BJ (cell line): Measurements from ENCODE around the gene CKLF. TPM values are rescaled to one million over a fixed set of nuclear protein-coding genes. Genes with fewer than 3 reads are reported as not detected.

Experiments
- CTCF ChIA-PET: fragments of 350-600 bp; formaldehyde crosslinking; extraction: SDS; loops from one replicate; lab custom pipeline; 2021; ENCODE audit warnings: antibody characterized with exemption, inconsistent platforms; lab: Yijun Ruan, JAX
- POLR2A ChIA-PET: fragments of 300-600 bp; sonication (Branson Sonifier 250); formaldehyde crosslinking; extraction: SDS; loops from one replicate; lab custom pipeline; 2021; ENCODE audit warnings: antibody characterized with exemption; lab: Charles Lee
- DNase-seq: peaks from one replicate; pipeline ENCODE4 v3.0.0-alpha.2; 2011; ENCODE audit warnings: low read depth
- H3K27me3 ChIP-seq: 2 replicates; pipeline ENCODE4 v1.6.0; 2011; ENCODE audit warnings: low read length; ENCODE audit not compliant: control insufficient read depth, insufficient read depth
- H3K36me3 ChIP-seq: 2 replicates; pipeline ENCODE4 v1.5.1; 2011; ENCODE audit warnings: low read length; ENCODE audit not compliant: control insufficient read depth, insufficient read depth
- H3K4me3 ChIP-seq: 2 replicates; pipeline ENCODE4 v1.5.1; 2011; ENCODE audit warnings: low read depth, mild to moderate bottlenecking, control low read depth, low read length
- polyA plus RNA-seq: library from polyadenylated mRNA; depleted of rRNA; stranded (reverse); fragments of >200 nt; gene quantifications from 2 replicates; pipeline ENCODE4 v1.2.3, GENCODE V29; 2011
- TF ChIP-seq, protein P1 (sequence below): IDR thresholded peaks from 2 replicates; pipeline ENCODE4 v1.5.1; 2011; ENCODE audit warnings: low read depth, mild to moderate bottlenecking, control low read depth, inconsistent platforms, low read length, moderate library complexity; ENCODE audit not compliant: insufficient read depth

CKLF gene
- polyA plus RNA-seq, 1 experiment, result 60.8 TPM

DNA sequence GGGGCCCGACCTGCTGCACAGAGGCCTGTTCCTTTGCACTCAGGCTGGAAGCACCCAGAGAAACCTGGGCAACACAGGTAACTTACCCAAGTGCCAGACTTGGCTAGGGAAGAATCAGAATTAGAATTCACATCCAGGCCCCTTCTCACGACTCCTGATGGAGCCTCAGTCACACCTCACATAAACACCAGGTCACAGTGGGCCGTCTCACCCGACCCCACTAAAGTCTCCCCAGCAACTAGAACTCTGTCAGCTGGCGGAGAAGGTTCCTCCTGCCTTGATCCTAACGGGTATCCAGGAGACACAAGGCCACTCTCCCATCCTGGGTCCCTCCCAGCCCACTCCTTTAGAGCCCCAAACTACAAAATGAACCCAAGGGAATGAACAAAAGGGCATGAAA lies 8.8 kb upstream of the CKLF start:
- ChIA-PET CTCF (interaction anchor here (1.0 to 1.1 kb wide), 2 partner anchors 60 to 185 kb away, joined by 3 read pairs; no protein-coding TSS in a partner anchor), POLR2A (no interaction called here)
- Histone ChIP-seq H3K27me3 (no peaks in the 10 kb centered on the region), H3K36me3 (peaks cover 4% of the 10 kb centered on the region), H3K4me3 (no peak overlapping the region)
- TF ChIP-seq, protein P1, sequence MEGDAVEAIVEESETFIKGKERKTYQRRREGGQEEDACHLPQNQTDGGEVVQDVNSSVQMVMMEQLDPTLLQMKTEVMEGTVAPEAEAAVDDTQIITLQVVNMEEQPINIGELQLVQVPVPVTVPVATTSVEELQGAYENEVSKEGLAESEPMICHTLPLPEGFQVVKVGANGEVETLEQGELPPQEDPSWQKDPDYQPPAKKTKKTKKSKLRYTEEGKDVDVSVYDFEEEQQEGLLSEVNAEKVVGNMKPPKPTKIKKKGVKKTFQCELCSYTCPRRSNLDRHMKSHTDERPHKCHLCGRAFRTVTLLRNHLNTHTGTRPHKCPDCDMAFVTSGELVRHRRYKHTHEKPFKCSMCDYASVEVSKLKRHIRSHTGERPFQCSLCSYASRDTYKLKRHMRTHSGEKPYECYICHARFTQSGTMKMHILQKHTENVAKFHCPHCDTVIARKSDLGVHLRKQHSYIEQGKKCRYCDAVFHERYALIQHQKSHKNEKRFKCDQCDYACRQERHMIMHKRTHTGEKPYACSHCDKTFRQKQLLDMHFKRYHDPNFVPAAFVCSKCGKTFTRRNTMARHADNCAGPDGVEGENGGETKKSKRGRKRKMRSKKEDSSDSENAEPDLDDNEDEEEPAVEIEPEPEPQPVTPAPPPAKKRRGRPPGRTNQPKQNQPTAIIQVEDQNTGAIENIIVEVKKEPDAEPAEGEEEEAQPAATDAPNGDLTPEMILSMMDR, result no peak
- DNase-seq, result no peak

DNA sequence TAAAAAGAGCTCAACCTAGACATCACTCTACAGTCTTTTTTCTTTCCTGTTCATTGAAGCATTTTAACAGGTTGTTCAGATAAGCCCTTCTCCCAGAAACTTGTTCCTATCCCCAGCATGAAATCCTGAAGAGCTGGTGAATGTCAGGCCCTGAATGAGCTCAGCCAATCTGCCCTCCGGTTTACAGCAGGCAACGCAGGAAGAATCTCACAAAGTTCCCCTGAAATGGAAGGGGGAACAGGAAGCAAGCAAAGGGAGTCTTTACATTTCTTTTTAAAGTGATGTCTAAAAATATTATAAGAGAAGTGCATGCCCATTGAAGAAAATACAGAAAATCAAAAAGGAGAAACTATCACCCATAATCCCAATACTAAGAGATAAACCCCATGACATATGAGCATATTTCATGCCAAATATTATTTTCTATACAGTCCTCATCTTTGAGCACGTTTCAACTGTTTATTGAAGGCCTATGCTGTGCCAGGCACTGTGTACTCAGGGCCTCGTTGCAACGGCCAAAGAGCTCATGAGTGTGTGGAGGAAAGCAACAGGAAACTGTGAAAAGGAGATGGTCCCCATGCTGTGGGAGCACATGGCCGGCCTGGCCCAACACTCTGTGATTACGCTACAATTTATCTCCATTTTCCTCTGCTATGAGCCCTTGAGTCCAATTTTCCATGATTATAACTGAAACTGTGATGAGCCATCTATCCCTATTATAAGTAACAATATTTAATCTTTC lies 8.2 kb upstream of the CKLF start:
- no peak for DNase-seq
- no peak overlapping the region for H3K4me3 ChIP-seq
- CTCF ChIA-PET, result interaction anchor here (1.0 kb wide), 1 partner anchor 184 kb away, joined by 3 read pairs; no protein-coding TSS in a partner anchor
- TF ChIP-seq, protein P1, result no peak
- POLR2A ChIA-PET, result no interaction called here
- peaks cover 4% of the 10 kb centered on the region for H3K36me3 ChIP-seq
- H3K27me3 ChIP-seq, result no peaks in the 10 kb centered on the region

DNA sequence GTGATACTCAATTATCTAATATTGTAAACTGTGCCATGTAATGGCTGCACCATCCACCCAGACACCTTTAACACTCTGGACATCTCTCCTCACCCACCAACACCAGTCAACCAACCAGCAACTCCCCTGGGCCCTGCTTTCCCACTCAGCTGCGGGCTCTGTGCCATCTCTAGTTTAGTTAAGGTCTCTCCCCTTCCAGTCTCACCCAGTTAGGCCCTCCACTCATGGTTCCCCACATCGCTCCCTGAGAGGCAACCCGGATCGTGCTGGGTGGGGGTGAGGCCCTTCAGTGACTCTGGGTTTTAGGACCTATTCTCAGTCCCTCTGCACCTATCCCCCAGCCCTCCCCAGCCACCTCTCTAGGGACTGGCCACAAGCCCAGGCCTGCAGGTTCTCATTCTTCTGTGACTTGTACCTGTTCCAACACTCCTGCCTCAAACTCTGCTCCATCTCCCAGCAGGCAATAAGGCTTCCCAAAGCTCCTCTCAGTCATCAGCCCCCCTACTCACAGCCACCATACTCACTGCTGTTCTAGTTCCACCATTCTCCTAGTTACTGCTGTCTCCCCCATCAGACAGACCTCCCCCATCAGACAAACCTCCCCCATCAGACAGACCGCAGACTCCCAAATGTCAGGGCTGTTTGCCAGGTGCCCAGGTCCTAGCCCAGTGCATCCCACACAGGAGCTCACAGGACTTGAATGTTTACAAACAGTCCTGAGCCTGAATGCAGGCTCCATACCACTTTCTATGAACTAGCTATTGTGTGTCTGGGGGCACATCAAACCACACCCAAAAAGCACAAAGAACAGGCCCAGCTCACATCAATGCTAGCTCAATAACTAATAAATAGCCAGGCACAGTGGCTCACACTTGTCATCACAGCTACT lies 5.0 kb upstream of the CKLF start:
- H3K36me3 ChIP-seq, result peaks cover 2% of the 10 kb centered on the region
- H3K4me3 ChIP-seq, result no peak overlapping the region
- ChIA-PET POLR2A (no interaction called here), CTCF (interaction anchor here (0.5 to 1.8 kb wide), 2 partner anchors 13 to 45 kb away, joined by 3 to 4 read pairs; no protein-coding TSS in a partner anchor)
- TF ChIP-seq, protein P1, result no peak
- no peak for DNase-seq
- H3K27me3 ChIP-seq, result no peaks in the 10 kb centered on the region

DNA sequence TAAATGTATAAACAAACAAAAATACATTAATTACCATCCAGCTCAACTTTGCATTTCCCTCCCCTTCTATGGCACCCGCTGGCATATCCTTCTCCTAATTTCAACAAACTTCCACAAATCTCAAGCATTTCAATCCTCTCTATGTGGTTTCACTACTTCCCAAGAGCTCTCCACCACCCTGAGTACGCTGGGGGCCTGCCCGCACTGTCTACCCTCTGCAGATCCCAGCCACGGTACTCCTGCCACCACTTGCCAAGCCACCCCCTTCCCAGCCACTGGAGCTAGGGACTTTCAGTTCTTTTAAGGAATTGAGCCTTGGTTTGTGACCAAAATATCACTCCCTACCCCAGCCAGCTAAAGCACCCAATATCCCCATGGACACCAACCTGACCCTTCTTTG lies 4.3 kb upstream of the CKLF start:
- Histone ChIP-seq H3K4me3 (no peak overlapping the region), H3K27me3 (no peaks in the 10 kb centered on the region), H3K36me3 (peaks cover 2% of the 10 kb centered on the region)
- CTCF ChIA-PET, result interaction anchor here (1.8 kb wide), 1 partner anchor 12 kb away, joined by 4 read pairs; no protein-coding TSS in a partner anchor
- POLR2A ChIA-PET, result no interaction called here
- no peak for DNase-seq
- TF ChIP-seq, protein P1, result no peak

DNA sequence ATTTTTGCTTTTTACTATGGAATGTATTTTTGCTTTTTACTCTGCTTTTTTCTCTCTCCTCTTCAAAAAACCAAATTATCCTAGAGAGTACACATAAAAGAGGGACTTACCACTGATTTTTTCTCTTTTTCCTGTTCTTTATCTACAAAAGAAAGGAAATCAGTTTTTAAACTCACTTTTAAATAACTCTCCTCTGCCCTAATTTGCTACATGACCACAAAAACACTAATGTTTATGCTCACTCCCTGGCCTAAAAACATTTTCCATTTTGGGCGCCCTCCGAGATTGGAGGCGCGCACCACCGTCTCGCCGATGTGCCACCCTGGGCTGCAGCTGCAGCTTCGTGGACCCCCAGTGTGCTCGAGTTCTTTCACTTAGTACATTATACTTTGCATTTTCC lies 3.5 kb upstream of the CKLF start:
- no peaks in the 10 kb centered on the region for H3K27me3 ChIP-seq
- ChIA-PET CTCF (interaction anchor here (1.1 to 1.8 kb wide), 2 partner anchors 11 to 31 kb away, joined by 4 read pairs; no protein-coding TSS in a partner anchor), POLR2A (no interaction called here)
- H3K36me3 ChIP-seq, result peaks cover 1% of the 10 kb centered on the region; the same call in 1 of the 2 replicates
- no peak for DNase-seq
- TF ChIP-seq, protein P1, result no peak
- peak overlapping the region; percentile 59 for H3K4me3 ChIP-seq
